Measurements from ENCODE around the gene MED13.

MED13 gene

DNA sequence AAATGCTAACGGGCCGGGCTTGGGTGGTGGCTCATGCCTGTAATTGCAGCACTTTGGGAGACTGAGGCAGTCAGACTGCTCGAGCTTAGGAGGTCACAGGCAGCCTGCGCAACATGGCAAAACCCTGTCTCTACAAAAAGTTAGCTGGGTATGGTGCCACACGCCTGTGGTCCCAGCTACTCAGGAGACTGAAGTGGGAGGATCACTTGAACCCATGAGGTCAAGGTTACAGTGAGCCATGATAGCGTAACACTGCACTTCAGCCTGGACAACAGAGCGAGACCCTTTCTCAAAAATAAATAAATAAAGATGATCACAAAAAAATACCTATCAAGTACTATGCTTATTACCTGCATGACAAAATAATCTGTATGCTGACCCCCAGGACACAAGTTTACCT, 91.0 kb downstream of the MED13 start:
- H3K9ac ChIP-seq (ENCODE audit: low read length): no peak overlapping the region
- no peak overlapping the region for H3K27ac ChIP-seq (ENCODE audit: low read depth, low read length)
- no peak overlapping the region for H2AFZ ChIP-seq (ENCODE audit: low read depth, low read length, severe bottlenecking)
- H3K79me2 ChIP-seq (ENCODE audit: insufficient read depth, low read length): peaks cover 24% of the 10 kb centered on the region; the same call in 1 of the 2 replicates
- no peaks in the 10 kb centered on the region for H3K9me3 ChIP-seq (ENCODE audit: insufficient read depth, low read length)
- H3F3A ChIP-seq (ENCODE audit: insufficient read depth): no peaks in the 10 kb centered on the region
- no peak overlapping the region for H3K4me3 ChIP-seq (ENCODE audit: insufficient read depth, low read length, poor library complexity, severe bottlenecking)
- H3K9me2 ChIP-seq (replicated peaks; ENCODE audit: insufficient read depth, low read length): no peaks in the 10 kb centered on the region
- H3K36me3 ChIP-seq (ENCODE audit: low read length): peaks cover 24% of the 10 kb centered on the region; the same call in 1 of the 2 replicates
- H4K20me1 ChIP-seq (ENCODE audit: low read depth, low read length): no peaks in the 10 kb centered on the region; the same call in 1 of the 2 replicates
- TF ChIP-seq, protein P1, sequence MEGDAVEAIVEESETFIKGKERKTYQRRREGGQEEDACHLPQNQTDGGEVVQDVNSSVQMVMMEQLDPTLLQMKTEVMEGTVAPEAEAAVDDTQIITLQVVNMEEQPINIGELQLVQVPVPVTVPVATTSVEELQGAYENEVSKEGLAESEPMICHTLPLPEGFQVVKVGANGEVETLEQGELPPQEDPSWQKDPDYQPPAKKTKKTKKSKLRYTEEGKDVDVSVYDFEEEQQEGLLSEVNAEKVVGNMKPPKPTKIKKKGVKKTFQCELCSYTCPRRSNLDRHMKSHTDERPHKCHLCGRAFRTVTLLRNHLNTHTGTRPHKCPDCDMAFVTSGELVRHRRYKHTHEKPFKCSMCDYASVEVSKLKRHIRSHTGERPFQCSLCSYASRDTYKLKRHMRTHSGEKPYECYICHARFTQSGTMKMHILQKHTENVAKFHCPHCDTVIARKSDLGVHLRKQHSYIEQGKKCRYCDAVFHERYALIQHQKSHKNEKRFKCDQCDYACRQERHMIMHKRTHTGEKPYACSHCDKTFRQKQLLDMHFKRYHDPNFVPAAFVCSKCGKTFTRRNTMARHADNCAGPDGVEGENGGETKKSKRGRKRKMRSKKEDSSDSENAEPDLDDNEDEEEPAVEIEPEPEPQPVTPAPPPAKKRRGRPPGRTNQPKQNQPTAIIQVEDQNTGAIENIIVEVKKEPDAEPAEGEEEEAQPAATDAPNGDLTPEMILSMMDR (IDR thresholded peaks at IDR 0.05; ENCODE audit: insufficient read depth, low read length, poor library complexity, severe bottlenecking): no peak
- no peak for TF ChIP-seq EZH2phosphoT487 (conservative IDR thresholded peaks at IDR 0.05; ENCODE audit: low read length)
- H3K4me2 ChIP-seq (ENCODE audit: low read depth, low read length, poor library complexity, severe bottlenecking): no peak overlapping the region
- H3K27me3 ChIP-seq (ENCODE audit: low read length): no peaks in the 10 kb centered on the region

DNA sequence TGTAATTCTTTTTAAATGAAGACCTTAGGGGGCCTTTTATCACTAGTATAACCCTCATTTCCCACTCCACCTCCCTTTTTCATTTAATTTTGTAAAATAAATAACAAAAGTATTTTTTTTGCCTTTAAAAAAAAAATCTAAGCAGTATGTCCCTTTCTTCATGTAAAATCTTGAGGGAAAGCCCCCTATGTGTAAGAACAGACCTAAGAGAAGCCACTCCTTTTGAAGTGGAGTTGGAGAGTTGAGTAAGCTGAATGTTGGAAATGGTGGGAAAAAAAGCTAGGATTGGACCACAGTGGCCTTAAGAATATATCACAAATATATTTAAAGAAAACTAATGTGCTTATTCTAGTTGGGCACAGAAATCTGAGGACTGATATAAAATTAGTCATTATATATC, 92.8 kb downstream of the MED13 start:
- TF ChIP-seq EZH2phosphoT487 (conservative IDR thresholded peaks at IDR 0.05; ENCODE audit: low read length): no peak
- TF ChIP-seq, protein P1 (IDR thresholded peaks at IDR 0.05; ENCODE audit: insufficient read depth, low read length, poor library complexity, severe bottlenecking): no peak
- no peak overlapping the region for H2AFZ ChIP-seq (ENCODE audit: low read depth, low read length, severe bottlenecking)
- H3K79me2 ChIP-seq (ENCODE audit: insufficient read depth, low read length): peaks cover 24% of the 10 kb centered on the region; the same call in 1 of the 2 replicates
- H3K27me3 ChIP-seq (ENCODE audit: low read length): no peaks in the 10 kb centered on the region
- peaks cover 26% of the 10 kb centered on the region for H3K36me3 ChIP-seq (ENCODE audit: low read length)
- H4K20me1 ChIP-seq (ENCODE audit: low read depth, low read length): no peaks in the 10 kb centered on the region; the same call in 1 of the 2 replicates
- no peak overlapping the region for H3K4me3 ChIP-seq (ENCODE audit: insufficient read depth, low read length, poor library complexity, severe bottlenecking)
- no peak overlapping the region for H3K4me2 ChIP-seq (ENCODE audit: low read depth, low read length, poor library complexity, severe bottlenecking)
- H3K9me2 ChIP-seq (replicated peaks; ENCODE audit: insufficient read depth, low read length): no peaks in the 10 kb centered on the region
- no peak overlapping the region for H3K27ac ChIP-seq (ENCODE audit: low read depth, low read length)
- no peak overlapping the region for H3K9ac ChIP-seq (ENCODE audit: low read length)
- 0 out of 2 replicates have a peak, but pooled peaks cover under 1% of the 10 kb centered on the region for H3F3A ChIP-seq (ENCODE audit: insufficient read depth)
- no peaks in the 10 kb centered on the region for H3K9me3 ChIP-seq (ENCODE audit: insufficient read depth, low read length)

DNA sequence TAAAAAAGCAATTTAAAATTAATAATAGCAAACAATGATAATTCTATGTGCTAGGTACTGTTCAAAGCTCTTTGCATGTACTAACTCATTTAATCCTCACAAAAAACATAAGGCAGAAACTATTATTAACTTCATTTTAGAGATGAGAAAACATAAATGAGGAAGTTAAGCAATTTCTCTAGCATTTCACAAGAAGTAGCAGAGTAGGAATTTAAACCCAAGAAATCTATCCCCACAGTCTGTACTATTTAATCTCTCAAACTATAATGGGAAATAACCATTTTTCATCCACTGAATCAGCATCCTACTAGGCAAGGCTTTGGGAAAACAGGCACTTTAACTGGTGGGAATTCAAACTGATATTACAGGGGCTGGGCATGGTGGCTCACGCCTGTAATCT, 95.0 kb downstream of the MED13 start:
- Histone ChIP-seq H3K27ac (ENCODE audit: low read depth, low read length) (no peak overlapping the region), H3K9ac (ENCODE audit: low read length) (no peak overlapping the region), H3F3A (ENCODE audit: insufficient read depth) (peaks cover 7% of the 10 kb centered on the region; the same call in 1 of the 2 replicates), H3K79me2 (ENCODE audit: insufficient read depth, low read length) (peaks cover 20% of the 10 kb centered on the region; the same call in 1 of the 2 replicates), H2AFZ (ENCODE audit: low read depth, low read length, severe bottlenecking) (no peak overlapping the region), H3K9me3 (ENCODE audit: insufficient read depth, low read length) (no peaks in the 10 kb centered on the region), H3K4me2 (ENCODE audit: low read depth, low read length, poor library complexity, severe bottlenecking) (no peak overlapping the region), H3K9me2 (replicated peaks; ENCODE audit: insufficient read depth, low read length) (no peaks in the 10 kb centered on the region), H3K27me3 (ENCODE audit: low read length) (no peaks in the 10 kb centered on the region), H3K4me3 (ENCODE audit: insufficient read depth, low read length, poor library complexity, severe bottlenecking) (no peak overlapping the region), H3K36me3 (ENCODE audit: low read length) (peaks cover 48% of the 10 kb centered on the region), H4K20me1 (ENCODE audit: low read depth, low read length) (no peaks in the 10 kb centered on the region)
- TF ChIP-seq EZH2phosphoT487 (conservative IDR thresholded peaks at IDR 0.05; ENCODE audit: low read length): no peak
- TF ChIP-seq, protein P1 (IDR thresholded peaks at IDR 0.05; ENCODE audit: insufficient read depth, low read length, poor library complexity, severe bottlenecking): no peak
